ENCODE results near the gene EIF3I. TPM values are rescaled to one million over a fixed set of nuclear protein-coding genes. Genes with fewer than 3 reads are reported as not detected.

The EIF3I gene
- total and polyA plus RNA-seq, 12 donors: 187 to 672 (median 226) TPM

- peak; percentile 65 to 84 (median 76) for DNase-seq
- 76 to 84% (median 81%) methylated on average over 8 to 10 of the region's 10 CpGs for WGBS, 4 donors
Observed at GRCh38 chr1:32215629-32216480, 6.4 kb upstream of the EIF3I start.

GRCh38 chr1:32216566-32216965 is 5.6 kb upstream of the EIF3I start:
- TF ChIP-seq POLR2A (IDR thresholded peaks at IDR 0.05): no peak
- 78 to 90% (median 85%) methylated on average over 5 of the region's 5 CpGs for WGBS, 4 donors
- H3K27ac ChIP-seq: no peak overlapping the region
- peaks cover 0 to 41% of the 10 kb centered on the region in 2 donors for H3K36me3 ChIP-seq (replicated peaks in 1 of 2)
- no peaks in the 10 kb centered on the region for H3K27me3 ChIP-seq
- no peak for DNase-seq
- H3K4me1 ChIP-seq (replicated peaks in 1 of 2): peaks cover 6 to 23% of the 10 kb centered on the region in 2 donors
- intact Hi-C loops (cut with DNase I): loop anchor here in 1 of 2 donors (10.0 kb wide), 1 partner anchor 98 kb away; no protein-coding TSS in a partner anchor
- no peaks in the 10 kb centered on the region for H3K9me3 ChIP-seq (replicated peaks in 1 of 3)
- H3K4me3 ChIP-seq: no peak overlapping the region

More at GRCh38 chr1:32215629-32216480, 6.4 kb upstream of the EIF3I start:
- intact Hi-C loops (cut with DNase I): loop anchor here in 1 of 2 donors (10.0 kb wide), 1 partner anchor 99 kb away; no protein-coding TSS in a partner anchor
- peak; percentile 57 to 81 (median 75) for TF ChIP-seq CTCF (IDR thresholded peaks at IDR 0.05)
- TF ChIP-seq POLR2A (IDR thresholded peaks at IDR 0.05): no peak
- H3K4me1 ChIP-seq (replicated peaks in 1 of 2): peaks cover 0 to 16% of the 10 kb centered on the region in 2 donors
- H3K9me3 ChIP-seq (replicated peaks in 1 of 3): no peaks in the 10 kb centered on the region
- peaks cover 0 to 41% of the 10 kb centered on the region in 2 donors for H3K36me3 ChIP-seq (replicated peaks in 1 of 2)
- H3K27me3 ChIP-seq: no peaks in the 10 kb centered on the region
- no peak overlapping the region for H3K4me3 ChIP-seq
- H3K27ac ChIP-seq: peak overlapping the region in 2 of 5 donors; percentile 49 to 52

GRCh38 chr1:32219022-32219421 is 3.2 kb upstream of the EIF3I start:
- Histone ChIP-seq H3K9me3 (replicated peaks in 1 of 3) (no peaks in the 10 kb centered on the region), H3K4me1 (replicated peaks in 1 of 2) (peaks cover 20 to 36% of the 10 kb centered on the region in 2 donors), H3K36me3 (replicated peaks in 1 of 2) (peaks cover 0 to 46% of the 10 kb centered on the region in 2 donors), H3K4me3 (no peak overlapping the region), H3K27me3 (no peaks in the 10 kb centered on the region), H3K27ac (no peak overlapping the region)
- no peak for DNase-seq
- intact Hi-C loops (cut with DNase I): loop anchor here in 1 of 2 donors (10.0 kb wide), 1 partner anchor 96 kb away; no protein-coding TSS in a partner anchor
- TF ChIP-seq CTCF (IDR thresholded peaks at IDR 0.05) (no peak), POLR2A (IDR thresholded peaks at IDR 0.05) (no peak)
- 86 to 94% (median 87%) methylated on average over 7 of the region's 7 CpGs for WGBS, 4 donors

- DNase-seq: no peak
- Histone ChIP-seq H3K4me1 (replicated peaks in 1 of 2) (peaks cover 21 to 30% of the 10 kb centered on the region in 2 donors), H3K9me3 (replicated peaks in 1 of 3) (no peaks in the 10 kb centered on the region), H3K4me3 (peak overlapping the region in 2 of 4 donors; percentile 72 to 91), H3K27ac (peak overlapping the region in 2 of 5 donors; percentile 90 to 96), H3K36me3 (replicated peaks in 1 of 2) (peaks cover 0 to 49% of the 10 kb centered on the region in 2 donors), H3K27me3 (no peaks in the 10 kb centered on the region)
- 79 to 98% (median 86%) methylated on average over 4 of the region's 4 CpGs for WGBS, 4 donors
- TF ChIP-seq POLR2A (IDR thresholded peaks at IDR 0.05): no peak
- no peak for TF ChIP-seq CTCF (IDR thresholded peaks at IDR 0.05)
- intact Hi-C loops (cut with DNase I): no loop called here
Observed at GRCh38 chr1:32220746-32221580, 1.2 kb upstream of the EIF3I start.
